Fibroblast of the conjunctiva (primary cell): ENCODE data around the gene CCSER1.
"Not testable (repeated sequence)": the region's sequence is repeated elsewhere in the genome, so short reads cannot be mapped to it uniquely, and the experiment has no call there.

Experiments used
- DNase-seq: peaks from one replicate; pipeline ENCODE4 v3.0.0-alpha.2; 2010; ENCODE audit warnings: low read depth

CCSER1 gene

DNA sequence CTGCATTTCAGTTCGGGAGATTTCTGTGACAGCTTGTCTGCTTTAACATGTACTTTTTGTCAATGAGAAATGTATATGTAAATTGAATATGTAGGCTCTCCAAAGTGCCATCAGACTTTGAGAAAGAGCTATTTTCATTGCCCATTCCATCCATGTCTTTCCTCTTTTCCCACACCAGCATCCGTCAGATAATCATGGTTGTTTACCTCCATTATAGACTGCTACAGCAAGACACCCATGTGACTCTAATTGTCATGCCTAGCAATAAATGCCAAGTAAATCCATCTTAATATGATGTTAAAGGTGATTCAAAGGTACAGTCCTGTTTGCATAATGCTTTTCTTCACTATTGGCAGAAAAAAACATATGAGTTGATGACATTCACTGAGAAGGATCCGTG lies 1157.3 kb downstream of the CCSER1 start:
- no peak for DNase-seq

DNA sequence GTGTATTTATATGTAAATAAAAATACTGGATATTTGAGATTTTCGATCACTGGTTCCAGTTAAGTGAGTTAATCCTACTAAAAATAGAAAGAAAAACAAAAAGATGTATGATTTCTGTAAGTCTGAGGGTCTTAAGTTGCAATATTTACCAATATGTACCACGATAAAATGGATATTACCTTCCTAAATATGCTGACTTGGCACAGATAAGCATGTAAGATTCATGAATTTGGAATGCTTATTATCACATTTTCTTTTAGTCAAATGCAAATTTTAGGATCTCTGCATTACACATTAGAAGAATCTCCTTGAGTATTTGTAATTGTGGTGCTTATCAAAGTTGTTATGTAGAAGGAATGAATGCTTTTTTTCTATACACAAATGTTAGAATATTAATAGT lies 1158.3 kb downstream of the CCSER1 start:
- no peak for DNase-seq

- DNase-seq: no peak
Measured at GRCh38 chr4:91288702-91289311, 1161.6 kb downstream of the CCSER1 start.

GRCh38 chr4:91298156-91298700 lies 1171.0 kb downstream of the CCSER1 start:
- DNase-seq: no peak

- DNase-seq: no peak
Measured at GRCh38 chr4:91298824-91299223, 1171.6 kb downstream of the CCSER1 start.

DNA sequence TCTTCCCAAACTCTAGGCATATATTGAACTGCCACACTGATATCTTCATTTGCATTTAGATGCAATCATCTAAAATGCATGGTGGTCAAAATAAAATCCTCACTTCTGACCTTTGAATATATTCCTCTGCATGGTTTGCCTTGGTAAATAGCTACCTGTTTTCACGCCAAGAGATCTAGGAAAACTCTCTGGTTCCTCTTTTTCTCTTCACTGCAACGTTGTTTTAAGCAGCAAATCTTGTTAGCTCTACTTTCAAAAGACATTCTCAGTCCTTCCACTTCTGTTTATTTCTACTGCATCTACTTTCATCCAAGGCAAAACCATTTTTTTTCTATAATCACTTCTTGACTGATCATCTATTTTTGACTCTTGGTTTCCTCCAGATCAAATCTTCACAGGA lies 1174.9 kb downstream of the CCSER1 start:
- no peak for DNase-seq

- DNase-seq: no peak
Measured at GRCh38 chr4:91304292-91304691, 1177.1 kb downstream of the CCSER1 start.

- DNase-seq: no peak
Measured at GRCh38 chr4:91317434-91317833, 1190.2 kb downstream of the CCSER1 start.

GRCh38 chr4:91319556-91320268 lies 1192.5 kb downstream of the CCSER1 start:
- no peak for DNase-seq

GRCh38 chr4:91322961-91323360 lies 1195.8 kb downstream of the CCSER1 start:
- no peak for DNase-seq

DNA sequence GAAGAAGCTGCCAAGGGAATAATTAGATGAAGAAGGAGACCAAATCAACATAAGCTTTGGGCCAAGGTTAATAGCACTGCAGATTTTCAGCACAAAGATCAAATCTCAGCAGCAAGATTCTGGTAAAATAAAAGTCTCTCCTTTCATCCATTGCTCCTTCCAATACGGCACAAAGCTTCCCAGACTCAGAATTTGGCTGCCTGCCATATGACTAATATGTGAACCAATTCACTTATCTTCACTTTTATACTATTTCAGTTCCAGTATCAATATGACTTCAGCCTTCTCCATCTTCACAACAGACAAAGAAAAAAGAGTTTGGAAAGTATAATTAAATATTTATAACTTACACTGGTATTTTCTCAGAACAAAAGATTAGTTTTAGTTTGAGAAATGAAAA lies 1198.3 kb downstream of the CCSER1 start:
- peak; percentile 2 for DNase-seq

DNA sequence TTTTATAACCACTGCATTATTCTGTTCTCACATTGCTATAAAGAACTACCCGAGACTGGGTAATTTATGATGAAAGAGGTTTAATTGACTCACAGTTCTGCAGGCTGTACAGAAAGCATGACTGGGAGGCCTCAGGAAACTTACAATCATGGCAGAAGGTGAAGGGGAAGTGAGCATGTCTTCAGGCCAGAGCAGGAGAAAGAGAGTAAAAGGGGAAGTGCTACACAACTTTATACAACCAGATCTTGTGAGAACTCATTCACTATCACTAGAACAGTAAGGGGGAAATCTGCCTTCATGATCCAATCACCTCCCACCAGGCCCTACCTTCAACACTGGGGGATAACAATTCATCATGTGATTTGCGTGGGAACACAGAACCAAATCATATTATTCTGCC lies 1199.0 kb downstream of the CCSER1 start:
- not testable (repeated sequence) for DNase-seq

DNA sequence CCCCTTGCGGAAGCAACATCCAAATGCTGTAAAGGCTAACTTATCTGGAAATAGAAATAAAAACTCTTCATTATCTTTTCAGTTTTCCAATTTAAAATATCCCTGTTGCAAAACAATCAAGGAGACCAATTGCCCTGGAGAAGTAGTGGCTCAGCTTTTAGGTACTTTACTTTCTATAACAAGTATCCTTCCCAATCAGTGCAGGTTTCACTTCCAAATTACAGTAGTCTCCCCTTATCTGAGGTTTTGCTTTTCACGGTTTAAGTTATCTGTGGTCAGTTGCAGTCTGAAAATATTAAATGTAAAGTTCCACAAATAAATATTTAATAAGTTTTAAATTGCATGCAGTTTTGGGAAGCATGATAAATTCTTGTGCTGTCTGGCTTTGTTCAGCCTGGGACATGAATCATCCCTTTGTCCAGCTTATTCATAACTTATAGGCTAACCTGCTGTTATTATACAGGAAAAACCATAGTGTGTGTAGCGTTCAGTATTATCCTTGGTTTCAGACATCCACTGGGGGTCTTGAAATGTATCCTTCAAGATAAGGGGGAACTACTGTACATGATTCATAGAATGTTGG lies 1203.5 kb downstream of the CCSER1 start:
- DNase-seq: no peak

DNA sequence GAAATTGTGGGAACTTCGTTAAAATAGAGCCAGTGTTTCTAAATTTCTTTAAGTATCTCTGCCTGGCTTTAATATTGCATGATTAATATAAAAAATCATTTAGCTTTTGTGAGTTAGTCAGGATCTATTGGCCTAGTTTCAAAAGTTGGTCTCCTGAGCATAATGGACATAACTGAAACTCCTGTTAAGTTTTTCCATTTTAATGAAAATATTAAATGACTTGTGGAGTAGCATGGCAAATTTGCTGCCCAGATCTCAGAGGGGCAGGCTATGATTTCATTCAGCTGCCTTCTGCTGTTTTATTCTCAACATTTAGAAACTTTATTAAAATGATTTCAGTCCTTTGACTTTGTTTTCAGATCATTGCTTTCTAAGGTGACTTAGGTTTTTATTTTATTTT lies 1213.6 kb downstream of the CCSER1 start:
- DNase-seq: no peak

DNA sequence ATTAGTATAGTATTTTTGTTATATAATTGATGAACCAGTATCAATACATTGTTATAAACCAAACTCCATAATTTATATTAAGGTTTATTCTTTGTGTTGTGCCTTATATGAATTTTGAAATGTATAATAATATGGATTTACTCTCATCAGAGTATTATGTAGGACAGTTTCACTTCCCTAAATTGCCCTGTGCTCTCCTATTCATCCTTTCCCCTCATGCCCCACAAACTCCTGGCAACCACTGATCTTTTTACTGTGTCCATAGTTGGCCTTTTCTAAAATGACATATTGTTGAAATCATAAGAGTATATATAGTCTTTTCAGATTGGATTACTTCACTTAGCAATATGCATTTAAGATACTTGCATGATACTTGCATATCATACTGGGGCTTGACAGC lies 1218.4 kb downstream of the CCSER1 start:
- DNase-seq: no peak

DNA sequence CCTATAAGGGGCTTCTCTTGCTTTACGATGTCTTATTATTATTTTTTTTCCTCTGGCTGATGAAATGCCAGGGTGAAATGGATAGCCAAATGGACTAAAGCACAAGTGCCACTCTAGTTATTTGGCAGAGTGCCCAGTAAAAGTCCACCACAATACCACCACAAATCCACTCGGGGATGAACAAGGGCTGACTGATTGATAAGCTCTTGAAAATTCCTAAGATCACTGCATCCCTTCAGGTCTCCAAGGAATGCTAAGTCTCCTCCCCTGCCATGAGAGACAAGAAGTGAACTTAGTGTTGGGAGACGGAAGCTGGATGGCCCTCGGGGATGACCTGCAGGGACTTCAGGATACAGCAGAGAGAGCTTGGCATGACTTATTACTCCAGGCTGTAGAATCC lies 1229.3 kb downstream of the CCSER1 start:
- not testable (repeated sequence) for DNase-seq

DNA sequence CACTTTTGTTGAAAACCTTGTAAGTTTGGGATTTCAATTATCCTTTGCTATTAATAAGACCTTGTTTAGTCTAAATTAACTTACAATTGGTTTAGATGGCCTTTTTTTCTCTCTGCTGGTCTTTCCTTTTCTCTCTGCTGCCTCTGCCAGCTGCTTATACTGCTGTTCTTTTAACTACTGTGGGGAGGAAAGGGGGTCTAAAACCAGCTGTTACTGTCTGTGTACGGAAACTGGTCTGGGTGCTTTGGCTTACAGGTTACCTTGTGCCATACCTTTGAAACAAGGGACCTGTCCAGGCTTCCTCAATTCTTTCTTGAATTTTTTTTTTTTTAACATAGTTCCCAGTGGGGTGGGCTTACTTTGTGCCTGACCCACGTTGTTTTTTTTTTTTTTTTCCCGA lies 1230.8 kb downstream of the CCSER1 start:
- DNase-seq: not testable (repeated sequence)

DNA sequence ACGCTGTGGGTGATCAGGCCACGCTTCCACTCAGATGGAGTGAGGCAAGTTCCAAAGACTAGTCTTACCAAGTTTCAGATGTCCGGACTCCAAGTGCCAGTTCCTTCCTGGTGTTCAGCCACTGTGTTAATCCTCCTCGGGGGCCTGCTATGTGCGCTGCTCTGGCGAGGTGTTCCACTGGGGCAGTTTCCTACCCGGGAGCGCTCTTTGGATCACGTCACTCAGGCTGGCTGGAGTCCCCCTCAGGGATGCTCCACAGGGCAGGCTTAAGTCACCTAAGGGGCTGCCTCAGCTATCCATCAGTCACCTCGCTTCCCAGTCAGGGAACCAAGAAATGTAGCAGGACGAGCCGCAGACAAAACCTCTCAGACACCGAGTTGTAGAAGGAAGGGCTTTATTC lies 1231.4 kb downstream of the CCSER1 start:
- not testable (repeated sequence) for DNase-seq

DNA sequence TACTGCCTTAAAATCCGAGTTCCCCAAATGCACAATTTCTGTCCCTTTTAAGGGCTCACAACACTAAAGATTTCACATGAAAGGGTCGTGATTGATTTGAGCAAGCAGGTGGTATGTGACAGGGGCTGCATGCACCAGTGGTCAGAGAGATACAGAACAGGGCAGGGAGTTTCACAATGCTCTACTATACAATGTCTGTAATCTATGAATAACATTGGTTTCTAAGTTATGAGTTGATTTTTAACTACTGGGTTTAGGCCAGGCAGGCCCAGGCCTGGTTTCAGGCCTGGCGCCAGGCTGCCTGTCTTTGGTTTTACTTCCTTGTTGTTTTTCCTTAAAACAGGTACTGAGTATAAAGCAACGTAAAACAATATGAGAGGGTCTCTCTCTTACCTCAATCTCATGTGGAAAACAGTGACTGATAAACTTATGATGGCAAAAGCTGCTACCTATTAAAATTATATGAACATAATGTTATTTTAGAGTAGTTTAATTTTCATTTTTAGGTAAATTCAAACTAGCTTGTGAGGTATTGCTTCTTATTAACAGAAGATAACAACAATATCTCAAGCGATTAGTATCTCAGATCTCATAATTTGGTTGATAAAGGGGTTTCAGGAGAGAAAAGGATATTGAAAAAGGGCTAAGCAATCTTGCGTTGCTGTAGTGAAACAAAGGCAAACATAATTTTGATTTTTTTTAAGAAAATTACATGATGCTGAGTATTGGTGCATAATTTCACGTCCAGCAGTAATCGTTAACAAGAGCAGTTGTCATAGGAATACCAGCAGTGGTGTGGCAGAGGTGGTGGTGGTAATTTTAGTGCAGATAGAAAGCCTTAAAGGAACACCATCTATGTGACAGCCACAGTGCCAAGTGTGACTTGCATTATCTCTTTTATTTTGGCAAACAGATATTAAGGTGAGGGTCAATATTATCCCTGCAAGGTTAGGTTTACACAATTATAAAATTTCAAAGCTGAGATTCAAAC lies 1232.1 kb downstream of the CCSER1 start:
- DNase-seq: no peak

DNA sequence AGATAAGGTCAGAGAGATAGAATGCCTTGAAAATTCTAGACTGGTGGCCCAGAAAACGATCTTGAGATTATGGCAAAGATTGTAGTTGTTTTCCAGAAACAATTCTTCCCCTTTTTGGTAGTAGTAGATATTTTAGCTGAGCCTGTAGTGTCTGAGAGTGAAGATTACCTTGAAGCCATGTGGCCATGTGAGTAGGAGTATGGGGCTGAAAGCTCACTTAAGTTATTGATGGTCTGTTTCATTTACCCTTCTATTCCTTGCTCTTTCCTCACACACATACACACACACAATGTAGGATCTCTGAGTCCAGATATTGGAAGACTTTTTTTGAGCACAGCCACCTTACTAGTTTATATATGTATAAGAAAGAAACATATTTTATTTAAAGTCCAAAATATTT lies 1234.9 kb downstream of the CCSER1 start:
- no peak for DNase-seq

DNA sequence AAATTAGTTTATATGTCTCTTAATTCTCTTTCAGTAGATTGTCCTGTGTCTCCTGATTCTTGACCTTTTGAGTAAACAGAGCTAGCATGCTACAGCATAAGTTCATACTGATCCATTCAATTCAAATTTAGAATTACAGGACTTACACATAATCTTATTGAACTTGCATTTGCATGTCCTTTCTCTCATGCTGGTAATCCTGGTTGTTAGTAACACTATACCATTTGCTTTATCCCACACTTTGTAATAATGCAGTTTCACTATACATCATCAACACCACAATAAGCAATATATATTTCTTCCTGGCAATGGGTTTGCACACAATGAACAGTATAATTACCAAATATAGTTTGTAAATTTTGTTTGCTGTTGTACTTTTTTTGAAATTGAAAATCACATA lies 1239.4 kb downstream of the CCSER1 start:
- DNase-seq: no peak

GRCh38 chr4:91369116-91369515 lies 1241.9 kb downstream of the CCSER1 start:
- no peak for DNase-seq
